ENCODE data around the gene NPNT.

Gene NPNT

GRCh38 chr4:105952591-105952990, 57.3 kb downstream of the NPNT start:
- Histone ChIP-seq H3K9ac (ENCODE audit: low read depth, low read length) (no peak overlapping the region), H3K27me3 (ENCODE audit: control insufficient read depth, insufficient read depth, low read length) (peaks cover 3% of the 10 kb centered on the region), H3K36me3 (ENCODE audit: insufficient read depth, low read length) (no peaks in the 10 kb centered on the region), H3K4me1 (ENCODE audit: control insufficient read depth, insufficient read depth, low read length) (no peaks in the 10 kb centered on the region), H3K9me3 (replicated peaks; ENCODE audit: low read length) (no peaks in the 10 kb centered on the region), H3K4me2 (ENCODE audit: low read length) (no peak overlapping the region), H3K4me3 (ENCODE audit: low read length) (no peak overlapping the region)

DNA sequence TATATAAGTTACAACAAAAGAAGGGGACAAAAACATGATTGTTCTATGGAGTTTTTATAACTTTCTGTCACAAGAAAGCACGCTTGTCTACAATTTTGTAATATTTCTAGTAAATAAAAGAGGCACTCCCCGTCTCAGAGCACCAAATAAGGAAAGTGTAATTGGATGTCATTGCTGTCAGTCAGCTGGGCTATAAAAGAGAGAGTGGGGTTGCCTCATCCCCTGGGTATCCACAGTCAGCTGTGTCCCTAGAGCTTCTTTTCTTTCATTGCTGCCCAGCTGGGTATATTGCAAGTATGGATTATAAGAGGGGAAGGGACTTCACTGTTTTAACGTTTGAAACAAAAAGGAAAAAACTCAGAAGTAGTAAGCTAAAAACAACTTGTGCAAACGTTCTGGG, 61.3 kb downstream of the NPNT start:
- H3K9me3 ChIP-seq (replicated peaks; ENCODE audit: low read length), result no peaks in the 10 kb centered on the region
- no peaks in the 10 kb centered on the region for H3K4me1 ChIP-seq (ENCODE audit: control insufficient read depth, insufficient read depth, low read length)
- no peak overlapping the region for H3K4me2 ChIP-seq (ENCODE audit: low read length)
- peaks cover 3% of the 10 kb centered on the region for H3K27me3 ChIP-seq (ENCODE audit: control insufficient read depth, insufficient read depth, low read length)
- no peak overlapping the region for H3K4me3 ChIP-seq (ENCODE audit: low read length)
- no peak overlapping the region for H3K9ac ChIP-seq (ENCODE audit: low read depth, low read length)
- H3K36me3 ChIP-seq (ENCODE audit: insufficient read depth, low read length), result no peaks in the 10 kb centered on the region

DNA sequence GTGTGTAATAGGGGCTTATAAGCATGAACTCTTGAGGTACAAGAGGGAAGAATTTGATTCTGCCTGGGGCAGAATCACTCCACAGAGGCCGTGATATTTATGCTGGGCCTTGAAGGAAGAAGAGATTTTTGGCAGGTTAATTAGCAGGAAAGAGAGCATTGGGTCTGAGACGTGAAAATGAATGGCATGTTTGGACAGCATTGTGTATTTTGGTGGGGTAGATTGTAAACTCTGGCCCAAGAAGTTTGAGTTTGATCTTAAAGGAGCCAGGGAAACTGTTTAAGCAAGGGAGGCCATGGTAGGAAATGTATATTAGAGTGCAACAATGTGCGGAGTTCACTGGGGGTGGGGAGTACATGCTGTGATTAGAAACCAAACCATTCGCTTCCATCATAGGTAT, 62.4 kb downstream of the NPNT start:
- H3K9me3 ChIP-seq (replicated peaks; ENCODE audit: low read length), result no peaks in the 10 kb centered on the region
- H3K36me3 ChIP-seq (ENCODE audit: insufficient read depth, low read length), result no peaks in the 10 kb centered on the region
- H3K4me3 ChIP-seq (ENCODE audit: low read length), result no peak overlapping the region
- H3K9ac ChIP-seq (ENCODE audit: low read depth, low read length), result no peak overlapping the region
- peaks cover 3% of the 10 kb centered on the region for H3K27me3 ChIP-seq (ENCODE audit: control insufficient read depth, insufficient read depth, low read length)
- H3K4me1 ChIP-seq (ENCODE audit: control insufficient read depth, insufficient read depth, low read length), result no peaks in the 10 kb centered on the region
- no peak overlapping the region for H3K4me2 ChIP-seq (ENCODE audit: low read length)

- H3K9me3 ChIP-seq (replicated peaks; ENCODE audit: low read length), result no peaks in the 10 kb centered on the region
- H3K36me3 ChIP-seq (ENCODE audit: insufficient read depth, low read length), result no peaks in the 10 kb centered on the region
- no peak overlapping the region for H3K9ac ChIP-seq (ENCODE audit: low read depth, low read length)
- H3K4me1 ChIP-seq (ENCODE audit: control insufficient read depth, insufficient read depth, low read length), result peaks cover 20% of the 10 kb centered on the region
- H3K4me3 ChIP-seq (ENCODE audit: low read length), result no peak overlapping the region
- no peak overlapping the region for H3K4me2 ChIP-seq (ENCODE audit: low read length)
- no peaks in the 10 kb centered on the region for H3K27me3 ChIP-seq (ENCODE audit: control insufficient read depth, insufficient read depth, low read length)
Observed at GRCh38 chr4:105963461-105964400, 68.5 kb downstream of the NPNT start.

DNA sequence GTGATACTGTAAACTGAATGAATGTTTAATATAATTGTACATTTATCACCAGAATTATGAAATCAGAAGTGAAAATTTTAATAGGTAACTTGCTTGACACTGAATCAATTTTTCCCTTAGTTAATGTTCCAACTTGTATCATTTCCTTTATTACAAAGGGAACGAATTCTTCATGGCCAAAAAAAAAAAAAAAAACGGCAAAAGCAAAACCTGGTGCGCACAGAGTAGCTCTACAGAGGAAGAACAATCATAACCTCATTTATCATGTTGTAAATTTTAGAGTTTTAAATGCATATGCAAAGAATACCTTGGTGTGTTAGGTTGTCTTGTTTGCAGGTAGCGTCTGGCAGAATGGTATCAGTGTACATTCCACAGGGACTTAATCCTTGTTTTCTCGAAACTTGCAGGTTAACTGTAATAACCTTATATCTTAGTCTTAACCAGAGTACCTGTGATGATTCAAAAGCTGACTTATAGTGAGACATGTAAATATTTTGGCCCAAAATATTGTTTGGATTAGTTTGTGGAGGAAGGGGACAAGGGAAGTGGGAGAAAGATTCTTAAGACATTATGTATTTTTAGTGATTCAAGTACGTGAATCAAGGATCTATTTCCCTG, 70.0 kb downstream of the NPNT start:
- Histone ChIP-seq H3K36me3 (ENCODE audit: insufficient read depth, low read length) (no peaks in the 10 kb centered on the region), H3K4me2 (ENCODE audit: low read length) (no peak overlapping the region), H3K4me1 (ENCODE audit: control insufficient read depth, insufficient read depth, low read length) (peaks cover 20% of the 10 kb centered on the region), H3K4me3 (ENCODE audit: low read length) (no peak overlapping the region), H3K9me3 (replicated peaks; ENCODE audit: low read length) (no peaks in the 10 kb centered on the region), H3K27me3 (ENCODE audit: control insufficient read depth, insufficient read depth, low read length) (no peaks in the 10 kb centered on the region), H3K9ac (ENCODE audit: low read depth, low read length) (no peak overlapping the region)

DNA sequence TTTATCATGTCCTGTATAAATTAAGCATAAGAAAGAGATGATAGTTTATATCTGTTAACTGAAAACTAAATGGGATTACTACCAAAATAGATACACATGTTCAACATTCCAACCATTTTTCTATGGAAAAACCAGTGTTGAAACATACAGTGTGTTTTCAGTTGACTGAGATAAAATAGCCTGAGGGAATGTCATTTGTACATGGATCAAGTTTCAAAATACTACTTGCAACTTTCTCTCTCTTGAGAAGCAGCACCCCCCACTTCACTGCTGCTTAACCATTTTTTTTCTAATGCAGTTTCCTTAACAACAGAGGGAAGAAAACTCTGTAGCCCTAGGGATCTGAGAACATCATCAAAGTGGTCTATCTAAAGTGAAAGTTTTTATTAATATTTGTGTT, 70.8 kb downstream of the NPNT start:
- Histone ChIP-seq H3K4me1 (ENCODE audit: control insufficient read depth, insufficient read depth, low read length) (peaks cover 20% of the 10 kb centered on the region), H3K9ac (ENCODE audit: low read depth, low read length) (no peak overlapping the region), H3K4me3 (ENCODE audit: low read length) (no peak overlapping the region), H3K36me3 (ENCODE audit: insufficient read depth, low read length) (no peaks in the 10 kb centered on the region), H3K9me3 (replicated peaks; ENCODE audit: low read length) (no peaks in the 10 kb centered on the region), H3K27me3 (ENCODE audit: control insufficient read depth, insufficient read depth, low read length) (no peaks in the 10 kb centered on the region), H3K4me2 (ENCODE audit: low read length) (no peak overlapping the region)

GRCh38 chr4:105967058-105967658, 71.9 kb downstream of the NPNT start:
- Histone ChIP-seq H3K4me3 (ENCODE audit: low read length) (no peak overlapping the region), H3K36me3 (ENCODE audit: insufficient read depth, low read length) (no peaks in the 10 kb centered on the region)

GRCh38 chr4:105969575-105969974, 74.3 kb downstream of the NPNT start:
- H3K4me3 ChIP-seq (ENCODE audit: low read length), result no peak overlapping the region
- H3K9ac ChIP-seq (ENCODE audit: low read depth, low read length), result no peak overlapping the region
- no peaks in the 10 kb centered on the region for H3K9me3 ChIP-seq (replicated peaks; ENCODE audit: low read length)
- no peaks in the 10 kb centered on the region for H3K36me3 ChIP-seq (ENCODE audit: insufficient read depth, low read length)
- H3K27me3 ChIP-seq (ENCODE audit: control insufficient read depth, insufficient read depth, low read length), result peaks cover 3% of the 10 kb centered on the region
- peaks cover 14% of the 10 kb centered on the region for H3K4me1 ChIP-seq (ENCODE audit: control insufficient read depth, insufficient read depth, low read length)
- no peak overlapping the region for H3K4me2 ChIP-seq (ENCODE audit: low read length)

More at GRCh38 chr4:105967058-105967658, 71.9 kb downstream of the NPNT start:
- no peak overlapping the region for H3K9ac ChIP-seq (ENCODE audit: low read depth, low read length)
- H3K27me3 ChIP-seq (ENCODE audit: control insufficient read depth, insufficient read depth, low read length), result no peaks in the 10 kb centered on the region
- no peaks in the 10 kb centered on the region for H3K9me3 ChIP-seq (replicated peaks; ENCODE audit: low read length)
- H3K4me2 ChIP-seq (ENCODE audit: low read length), result no peak overlapping the region
- H3K4me1 ChIP-seq (ENCODE audit: control insufficient read depth, insufficient read depth, low read length), result peaks cover 20% of the 10 kb centered on the region

DNA sequence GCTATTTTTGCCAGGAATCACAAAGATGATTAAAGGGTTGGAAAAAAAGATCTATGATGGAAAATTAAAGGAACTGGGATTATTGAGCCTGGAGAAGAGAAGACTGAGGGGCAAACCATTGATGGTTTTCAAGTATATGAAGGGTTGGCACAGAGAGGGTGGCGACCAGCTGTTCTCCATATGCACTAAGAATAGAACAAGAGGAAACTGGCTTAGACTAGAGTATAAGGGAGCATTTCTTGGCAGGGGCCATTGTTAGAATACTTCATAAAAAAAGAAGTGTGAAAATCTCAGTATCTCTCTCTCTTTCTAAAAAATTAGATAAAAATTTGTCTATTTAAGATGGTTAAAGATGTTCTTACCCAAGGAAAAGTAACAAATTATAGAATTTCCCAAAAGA, 75.1 kb downstream of the NPNT start:
- Histone ChIP-seq H3K4me1 (ENCODE audit: control insufficient read depth, insufficient read depth, low read length) (peaks cover 13% of the 10 kb centered on the region), H3K9ac (ENCODE audit: low read depth, low read length) (no peak overlapping the region), H3K27me3 (ENCODE audit: control insufficient read depth, insufficient read depth, low read length) (peaks cover 3% of the 10 kb centered on the region), H3K9me3 (replicated peaks; ENCODE audit: low read length) (no peaks in the 10 kb centered on the region), H3K4me3 (ENCODE audit: low read length) (no peak overlapping the region), H3K4me2 (ENCODE audit: low read length) (no peak overlapping the region), H3K36me3 (ENCODE audit: insufficient read depth, low read length) (no peaks in the 10 kb centered on the region)

- Histone ChIP-seq H3K4me2 (ENCODE audit: low read length) (no peak overlapping the region), H3K27me3 (ENCODE audit: control insufficient read depth, insufficient read depth, low read length) (peaks cover 3% of the 10 kb centered on the region), H3K4me1 (ENCODE audit: control insufficient read depth, insufficient read depth, low read length) (peaks cover 7% of the 10 kb centered on the region), H3K36me3 (ENCODE audit: insufficient read depth, low read length) (no peaks in the 10 kb centered on the region), H3K9ac (ENCODE audit: low read depth, low read length) (no peak overlapping the region), H3K9me3 (replicated peaks; ENCODE audit: low read length) (no peaks in the 10 kb centered on the region), H3K4me3 (ENCODE audit: low read length) (no peak overlapping the region)
Observed at GRCh38 chr4:105971036-105971435, 75.8 kb downstream of the NPNT start.

DNA sequence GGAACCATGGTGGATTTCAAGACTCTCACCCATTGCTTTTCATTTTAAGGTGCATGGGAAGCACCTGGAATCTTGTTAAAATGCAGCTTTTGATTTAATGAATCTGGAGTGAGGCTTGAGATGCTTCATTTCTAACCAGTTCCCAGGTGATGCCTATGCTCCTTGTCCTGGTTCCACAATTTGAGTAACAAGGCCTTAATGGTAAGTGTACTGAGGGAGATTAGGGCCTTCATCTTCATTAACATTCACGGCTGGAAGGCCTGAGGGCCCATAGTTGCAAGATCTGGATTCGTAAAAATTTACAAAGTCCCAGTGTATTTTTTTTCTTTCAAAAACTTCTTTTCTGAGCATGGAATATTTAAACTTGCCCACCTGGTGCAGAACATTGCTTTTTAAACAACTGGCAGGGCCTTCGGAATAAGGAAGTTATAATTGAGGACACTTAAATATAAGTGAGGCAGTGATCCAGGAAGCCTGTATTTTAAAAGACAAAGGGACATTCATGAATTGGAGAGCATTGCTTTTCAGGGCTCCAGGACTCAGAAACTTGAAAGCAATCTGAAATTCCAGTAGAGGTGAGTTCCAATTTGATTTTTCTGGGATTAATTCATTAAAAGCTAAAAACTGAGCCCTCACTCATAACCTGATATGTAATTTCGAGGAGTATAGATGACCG, 77.8 kb downstream of the NPNT start:
- H3K4me2 ChIP-seq (ENCODE audit: low read length), result no peak overlapping the region
- H3K27me3 ChIP-seq (ENCODE audit: control insufficient read depth, insufficient read depth, low read length), result peaks cover 3% of the 10 kb centered on the region
- no peak overlapping the region for H3K4me3 ChIP-seq (ENCODE audit: low read length)
- H3K4me1 ChIP-seq (ENCODE audit: control insufficient read depth, insufficient read depth, low read length), result no peaks in the 10 kb centered on the region
- no peaks in the 10 kb centered on the region for H3K9me3 ChIP-seq (replicated peaks; ENCODE audit: low read length)
- no peaks in the 10 kb centered on the region for H3K36me3 ChIP-seq (ENCODE audit: insufficient read depth, low read length)
- H3K9ac ChIP-seq (ENCODE audit: low read depth, low read length), result no peak overlapping the region

Data from skeletal muscle satellite cell (primary cell).